ENCODE results near the gene PRSS21. TPM values are rescaled to one million over a fixed set of nuclear protein-coding genes. Genes with fewer than 3 reads are reported as not detected.

Gene PRSS21
- total RNA-seq, 1 donor from 2014 or later: 0.29 TPM

DNA sequence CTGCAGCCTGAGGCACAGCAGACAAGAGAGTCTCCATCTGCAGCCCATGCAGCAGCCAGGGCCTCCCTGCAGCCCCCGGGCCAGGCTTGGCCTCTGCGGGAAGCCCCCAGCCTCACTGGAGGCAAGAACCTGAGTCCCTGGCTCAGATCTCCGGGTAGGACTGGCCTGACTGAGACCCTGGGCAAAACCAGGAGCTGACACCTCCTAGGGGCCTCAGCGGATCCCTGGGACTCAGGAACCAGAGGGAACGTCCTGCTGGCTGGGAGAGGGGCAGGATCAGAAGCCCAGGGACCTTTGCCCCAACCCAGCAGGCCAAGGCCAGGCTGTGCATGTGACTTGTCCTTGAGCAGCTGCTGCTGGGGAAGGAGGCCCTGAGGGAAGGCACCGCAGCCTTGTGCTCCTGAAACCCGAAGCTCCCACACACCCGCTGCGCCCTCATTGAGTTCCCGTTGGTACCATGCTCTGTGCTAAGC lies 1.7 kb upstream of the PRSS21 start:
- peaks cover 7% of the 10 kb centered on the region for H3K27me3 ChIP-seq (ENCODE audit: control insufficient read depth, insufficient read depth, low read length)

DNA sequence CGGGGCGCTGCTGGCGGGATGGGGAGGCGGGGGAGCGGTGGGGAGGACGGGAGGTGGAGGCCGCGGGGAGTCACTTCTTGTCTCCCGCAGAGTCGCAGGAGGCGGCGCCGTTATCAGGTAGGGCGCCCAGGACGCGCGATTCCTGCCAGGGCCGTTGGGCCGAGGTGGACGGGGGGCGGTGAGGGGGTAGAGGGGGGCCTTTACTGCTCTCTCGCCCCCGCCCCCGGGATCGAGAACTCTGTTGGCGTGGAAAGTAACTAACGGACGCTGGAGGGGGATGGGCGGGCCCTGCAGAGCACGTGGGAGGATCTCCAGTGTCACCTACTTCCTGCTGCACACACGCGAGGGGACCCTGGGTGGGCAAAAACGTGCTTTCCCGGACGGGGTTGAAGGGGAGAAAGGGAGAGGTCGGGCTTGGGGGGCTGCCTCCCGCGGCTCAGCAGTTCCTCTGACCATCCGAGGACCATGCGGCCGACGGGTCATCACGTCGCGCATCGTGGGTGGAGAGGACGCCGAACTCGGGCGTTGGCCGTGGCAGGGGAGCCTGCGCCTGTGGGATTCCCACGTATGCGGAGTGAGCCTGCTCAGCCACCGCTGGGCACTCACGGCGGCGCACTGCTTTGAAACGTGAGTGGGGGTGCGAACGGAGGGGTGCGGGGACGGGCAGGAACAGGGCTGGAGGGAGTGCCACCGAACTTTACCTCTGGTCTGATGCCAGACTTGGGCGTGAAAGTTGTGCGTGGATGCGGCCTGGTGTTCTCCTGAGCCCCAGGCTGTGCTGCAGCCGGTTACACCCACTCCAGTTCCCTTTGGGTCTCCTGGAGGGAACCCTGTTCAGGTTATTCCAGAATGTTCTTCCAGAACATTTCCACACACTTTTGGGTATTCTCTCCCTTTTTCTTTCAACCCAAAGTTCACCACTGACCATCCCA lies 569 bp downstream of the PRSS21 start:
- DNase-seq (ENCODE audit: low read depth): no peak
- no peaks in the 10 kb centered on the region for H3K36me3 ChIP-seq (ENCODE audit: control insufficient read depth, insufficient read depth, low read length)
- H3K4me3 ChIP-seq (ENCODE audit: low read depth, low read length): peak overlapping the region; percentile 14
- TF ChIP-seq, protein P1, sequence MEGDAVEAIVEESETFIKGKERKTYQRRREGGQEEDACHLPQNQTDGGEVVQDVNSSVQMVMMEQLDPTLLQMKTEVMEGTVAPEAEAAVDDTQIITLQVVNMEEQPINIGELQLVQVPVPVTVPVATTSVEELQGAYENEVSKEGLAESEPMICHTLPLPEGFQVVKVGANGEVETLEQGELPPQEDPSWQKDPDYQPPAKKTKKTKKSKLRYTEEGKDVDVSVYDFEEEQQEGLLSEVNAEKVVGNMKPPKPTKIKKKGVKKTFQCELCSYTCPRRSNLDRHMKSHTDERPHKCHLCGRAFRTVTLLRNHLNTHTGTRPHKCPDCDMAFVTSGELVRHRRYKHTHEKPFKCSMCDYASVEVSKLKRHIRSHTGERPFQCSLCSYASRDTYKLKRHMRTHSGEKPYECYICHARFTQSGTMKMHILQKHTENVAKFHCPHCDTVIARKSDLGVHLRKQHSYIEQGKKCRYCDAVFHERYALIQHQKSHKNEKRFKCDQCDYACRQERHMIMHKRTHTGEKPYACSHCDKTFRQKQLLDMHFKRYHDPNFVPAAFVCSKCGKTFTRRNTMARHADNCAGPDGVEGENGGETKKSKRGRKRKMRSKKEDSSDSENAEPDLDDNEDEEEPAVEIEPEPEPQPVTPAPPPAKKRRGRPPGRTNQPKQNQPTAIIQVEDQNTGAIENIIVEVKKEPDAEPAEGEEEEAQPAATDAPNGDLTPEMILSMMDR (IDR thresholded peaks at IDR 0.05; ENCODE audit: insufficient read depth, low read length, poor library complexity, severe bottlenecking): no peak
- peaks cover 3% of the 10 kb centered on the region for H3K27me3 ChIP-seq (ENCODE audit: control insufficient read depth, insufficient read depth, low read length)

More for the DNA sequence above, 1.7 kb upstream of the PRSS21 start:
- Histone ChIP-seq H3K36me3 (ENCODE audit: control insufficient read depth, insufficient read depth, low read length) (no peaks in the 10 kb centered on the region), H3K4me3 (ENCODE audit: low read depth, low read length) (no peak overlapping the region)
- no peak for DNase-seq (ENCODE audit: low read depth)
- TF ChIP-seq, protein P1 (IDR thresholded peaks at IDR 0.05; ENCODE audit: insufficient read depth, low read length, poor library complexity, severe bottlenecking): no peak

DNA sequence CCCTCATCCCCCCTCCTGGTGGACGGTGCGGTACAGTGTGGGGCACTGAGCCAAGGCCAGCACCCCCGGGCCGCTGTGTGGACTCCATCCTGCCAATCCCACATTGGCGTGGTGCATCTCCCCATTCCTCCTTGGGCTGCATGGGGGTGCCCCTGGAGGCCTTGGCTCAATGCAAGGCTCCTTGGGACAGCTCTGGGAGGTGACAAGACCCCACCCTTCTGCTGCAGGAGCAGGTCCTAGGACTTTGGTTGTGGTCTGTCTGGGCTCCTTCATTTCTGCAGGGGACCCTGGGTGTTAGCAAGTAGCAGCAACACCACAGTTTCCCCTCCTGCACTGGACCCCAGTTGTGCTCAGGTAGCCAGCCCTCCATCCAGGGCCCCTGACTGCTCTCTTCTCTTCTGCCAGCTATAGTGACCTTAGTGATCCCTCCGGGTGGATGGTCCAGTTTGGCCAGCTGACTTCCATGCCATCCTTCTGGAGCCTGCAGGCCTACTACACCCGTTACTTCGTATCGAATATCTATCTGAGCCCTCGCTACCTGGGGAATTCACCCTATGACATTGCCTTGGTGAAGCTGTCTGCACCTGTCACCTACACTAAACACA lies 1.3 kb downstream of the PRSS21 start:
- TF ChIP-seq, protein P1 (IDR thresholded peaks at IDR 0.05; ENCODE audit: insufficient read depth, low read length, poor library complexity, severe bottlenecking): no peak

DNA sequence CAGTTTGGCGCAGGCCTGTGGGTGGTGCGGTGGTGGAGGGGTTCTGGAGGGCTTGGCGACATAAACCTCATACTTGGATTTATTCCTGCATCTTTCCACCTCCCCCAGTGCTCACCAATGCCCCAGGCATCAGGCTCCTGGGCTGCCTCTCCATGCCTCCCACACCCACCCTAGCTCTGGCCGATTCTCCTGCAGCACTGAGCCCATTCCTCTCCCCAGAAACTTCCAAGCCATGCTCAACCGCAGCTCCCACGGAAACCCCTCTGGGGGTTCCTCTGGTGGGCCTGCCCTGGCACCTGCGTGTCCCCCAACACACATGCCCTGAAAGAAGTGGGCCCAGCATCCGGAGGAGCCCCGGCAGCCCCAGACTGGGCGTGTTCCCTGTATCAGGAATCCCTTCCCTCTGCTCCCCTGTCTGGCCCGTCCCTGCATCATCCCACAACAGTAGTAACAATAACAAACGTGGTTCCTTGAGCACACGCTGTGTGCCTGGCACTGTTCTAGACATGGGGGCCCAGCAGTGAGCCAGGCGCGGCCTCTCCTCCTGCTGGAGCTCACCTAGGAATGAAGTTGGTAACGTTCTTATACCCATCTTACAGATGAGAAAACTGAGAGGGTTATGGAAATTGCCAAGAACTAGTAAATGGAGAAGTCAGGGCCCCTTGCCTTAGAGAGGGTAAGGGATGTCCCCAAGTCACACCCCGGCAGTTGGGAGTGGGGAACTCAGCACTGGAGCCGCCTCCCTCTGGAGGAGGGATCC lies 2.3 kb downstream of the PRSS21 start:
- no peak for DNase-seq (ENCODE audit: low read depth)
- no peaks in the 10 kb centered on the region for H3K36me3 ChIP-seq (ENCODE audit: control insufficient read depth, insufficient read depth, low read length)
- peaks cover 3% of the 10 kb centered on the region for H3K27me3 ChIP-seq (ENCODE audit: control insufficient read depth, insufficient read depth, low read length)
- TF ChIP-seq, protein P1 (IDR thresholded peaks at IDR 0.05; ENCODE audit: insufficient read depth, low read length, poor library complexity, severe bottlenecking): no peak
- H3K4me3 ChIP-seq (ENCODE audit: low read depth, low read length): no peak overlapping the region

More for the DNA sequence above, 1.3 kb downstream of the PRSS21 start:
- Histone ChIP-seq H3K4me3 (ENCODE audit: low read depth, low read length) (no peak overlapping the region), H3K27me3 (ENCODE audit: control insufficient read depth, insufficient read depth, low read length) (peaks cover 3% of the 10 kb centered on the region), H3K36me3 (ENCODE audit: control insufficient read depth, insufficient read depth, low read length) (no peaks in the 10 kb centered on the region)
- no peak for DNase-seq (ENCODE audit: low read depth)

DNA sequence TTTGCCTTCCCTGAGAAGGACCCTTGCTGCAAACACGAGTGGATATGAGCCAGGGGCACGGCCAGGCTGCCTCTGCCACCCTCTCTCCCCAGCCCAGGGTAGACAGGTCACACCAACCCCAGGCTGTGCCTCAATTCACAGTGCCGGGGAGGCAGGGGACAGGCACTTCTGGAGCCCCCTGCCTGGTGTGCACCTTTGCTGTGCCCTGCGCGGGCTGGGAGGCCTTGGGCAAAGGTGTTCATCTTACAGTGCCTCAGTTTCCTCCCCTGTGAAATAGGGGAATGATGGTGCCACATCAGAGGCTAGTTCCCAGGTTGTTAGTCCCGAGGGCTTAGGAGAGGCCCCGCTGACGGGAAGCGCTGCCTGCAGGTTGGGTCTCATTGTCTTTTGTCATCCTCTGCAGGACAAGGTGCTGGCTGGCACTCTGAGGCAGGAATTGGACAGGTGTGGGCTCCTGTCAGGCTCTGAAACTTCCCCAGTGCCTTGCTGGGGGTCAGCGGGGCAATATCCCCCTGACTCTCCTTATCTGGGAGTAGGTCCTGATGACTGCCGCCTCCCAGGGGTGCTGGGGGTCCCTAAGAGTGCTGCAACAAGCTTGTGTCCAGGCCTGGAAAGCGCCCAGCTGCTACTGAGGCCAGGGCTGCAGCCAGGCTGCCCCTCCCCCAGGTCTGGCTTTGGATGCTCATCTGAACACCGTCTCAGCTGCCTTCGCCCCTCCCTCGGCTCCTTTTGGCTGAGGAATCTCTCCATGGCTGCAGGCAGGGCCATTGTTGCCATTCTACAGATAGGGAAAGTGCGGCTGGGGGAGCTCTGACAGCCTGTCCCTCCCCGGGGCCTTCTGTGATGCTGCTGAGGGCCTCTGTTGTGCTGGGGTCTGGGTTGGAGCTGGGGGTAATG lies 3.1 kb downstream of the PRSS21 start:
- TF ChIP-seq, protein P1 (IDR thresholded peaks at IDR 0.05; ENCODE audit: insufficient read depth, low read length, poor library complexity, severe bottlenecking): no peak

More for the DNA sequence above, 3.1 kb downstream of the PRSS21 start:
- DNase-seq (ENCODE audit: low read depth): no peak
- no peak overlapping the region for H3K4me3 ChIP-seq (ENCODE audit: low read depth, low read length)
- peaks cover 3% of the 10 kb centered on the region for H3K27me3 ChIP-seq (ENCODE audit: control insufficient read depth, insufficient read depth, low read length)
- no peaks in the 10 kb centered on the region for H3K36me3 ChIP-seq (ENCODE audit: control insufficient read depth, insufficient read depth, low read length)
